Cardiac muscle cell (in vitro differentiated cells and primary cell): ENCODE measurements around the gene MRPS23. TPM values are rescaled to one million over a fixed set of nuclear protein-coding genes. Genes with fewer than 3 reads are reported as not detected.

Source experiments
- DNase-seq, 2 donors: peaks; one replicate each; pipeline versions ENCODE4 v3.0.0 to v3.0.0-alpha.2; 2010 to 2017; ENCODE audit warnings: low read depth in 1 of 2, low spot score in 1 of 2
- H3K27ac ChIP-seq: fragments of 200-600 bp; sonication (generic); 2 replicates; pipeline ENCODE4 v1.5.1; 2016
- H3K27me3 ChIP-seq: fragments of 200-600 bp; sonication (generic); 2 replicates; pipeline ENCODE4 v1.6.0; 2016; ENCODE audit warnings: control low read depth
- H3K36me3 ChIP-seq: fragments of 200-600 bp; sonication (generic); 2 replicates; pipeline ENCODE4 v1.5.1; 2016; ENCODE audit warnings: control low read depth
- H3K4me1 ChIP-seq: fragments of 200-600 bp; sonication (generic); 2 replicates; pipeline ENCODE4 v1.8.1; 2017; ENCODE audit warnings: low read depth, mild to moderate bottlenecking, mixed run types
- H3K4me3 ChIP-seq: fragments of 200-600 bp; sonication (generic); 2 replicates; pipeline ENCODE4 v1.5.1; 2016; ENCODE audit warnings: mild to moderate bottlenecking
- H3K9me3 ChIP-seq: fragments of 200-600 bp; sonication (generic); 2 replicates; pipeline ENCODE4 v1.5.1; 2017; ENCODE audit warnings: low read depth, mild to moderate bottlenecking, control low read depth
- CTCF ChIP-seq: IDR thresholded peaks from 2 replicates; pipeline ENCODE4 v1.5.1; 2012; ENCODE audit warnings: low read depth, mild to moderate bottlenecking, low read length
- polyA plus RNA-seq: library from polyadenylated mRNA; unstranded; fragments of >200 nt; fragmentation: Nextera tagmentation; extraction: Ambion mirVana; gene quantifications from 2 replicates; pipeline ENCODE4 v1.2.1, GENCODE V29; 2016
- total RNA-seq: library from RNA; depleted of rRNA; stranded (reverse); fragments of >200 nt; gene quantifications from 2 replicates; pipeline ENCODE4 v1.2.3, GENCODE V29; 2016

MRPS23 gene
- total and polyA plus RNA-seq, 2 experiments from 2014 or later = 24.4 to 87.9 TPM

- Histone ChIP-seq H3K4me3 (no peak overlapping the region), H3K36me3 (no peaks in the 10 kb centered on the region), H3K27ac (no peak overlapping the region), H3K9me3 (no peaks in the 10 kb centered on the region), H3K4me1 (peaks cover 6% of the 10 kb centered on the region), H3K27me3 (peaks cover 38% of the 10 kb centered on the region)
- peak in 1 of 2 donors; percentile 81 for DNase-seq
- TF ChIP-seq CTCF = no peak
Measured at GRCh38 chr17:57785022-57785421, 64.8 kb downstream of the MRPS23 start.

Other genes with a start within 250 kb of the MRPS23 start
- gene CCDC182, start 104.7 kb downstream of the MRPS23 start, total RNA-seq = not detected in 2 replicates
- gene CCDC182, start 104.7 kb downstream of the MRPS23 start, polyA plus RNA-seq = not detected in 2 replicates
- 14.8 and 18.3 TPM in 2 replicates for gene CUEDC1, start 105.4 kb upstream of the MRPS23 start, total RNA-seq
- 10.9 and 15.3 TPM in 2 replicates for gene CUEDC1, start 105.4 kb upstream of the MRPS23 start, polyA plus RNA-seq
- 29.7 and 37.3 TPM in 2 replicates for gene VEZF1, start 138.2 kb upstream of the MRPS23 start, total RNA-seq
- gene VEZF1, start 138.2 kb upstream of the MRPS23 start, polyA plus RNA-seq = 18.5 and 22.3 TPM in 2 replicates
- 209 and 235 TPM in 2 replicates for gene SRSF1, start 157.2 kb upstream of the MRPS23 start, total RNA-seq
- gene SRSF1, start 157.2 kb upstream of the MRPS23 start, polyA plus RNA-seq = 127 and 146 TPM in 2 replicates
- gene DYNLL2, start 233.4 kb upstream of the MRPS23 start, total RNA-seq = 14.2 and 16.3 TPM in 2 replicates
- gene DYNLL2, start 233.4 kb upstream of the MRPS23 start, polyA plus RNA-seq = 0.62 and 0.79 TPM in 2 replicates